ENCODE results near the gene FAM193A.

- TF ChIP-seq, protein P1, sequence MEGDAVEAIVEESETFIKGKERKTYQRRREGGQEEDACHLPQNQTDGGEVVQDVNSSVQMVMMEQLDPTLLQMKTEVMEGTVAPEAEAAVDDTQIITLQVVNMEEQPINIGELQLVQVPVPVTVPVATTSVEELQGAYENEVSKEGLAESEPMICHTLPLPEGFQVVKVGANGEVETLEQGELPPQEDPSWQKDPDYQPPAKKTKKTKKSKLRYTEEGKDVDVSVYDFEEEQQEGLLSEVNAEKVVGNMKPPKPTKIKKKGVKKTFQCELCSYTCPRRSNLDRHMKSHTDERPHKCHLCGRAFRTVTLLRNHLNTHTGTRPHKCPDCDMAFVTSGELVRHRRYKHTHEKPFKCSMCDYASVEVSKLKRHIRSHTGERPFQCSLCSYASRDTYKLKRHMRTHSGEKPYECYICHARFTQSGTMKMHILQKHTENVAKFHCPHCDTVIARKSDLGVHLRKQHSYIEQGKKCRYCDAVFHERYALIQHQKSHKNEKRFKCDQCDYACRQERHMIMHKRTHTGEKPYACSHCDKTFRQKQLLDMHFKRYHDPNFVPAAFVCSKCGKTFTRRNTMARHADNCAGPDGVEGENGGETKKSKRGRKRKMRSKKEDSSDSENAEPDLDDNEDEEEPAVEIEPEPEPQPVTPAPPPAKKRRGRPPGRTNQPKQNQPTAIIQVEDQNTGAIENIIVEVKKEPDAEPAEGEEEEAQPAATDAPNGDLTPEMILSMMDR (IDR thresholded peaks at IDR 0.05; ENCODE audit: low read length): no peak
- no peak for TF ChIP-seq EZH2 (IDR thresholded peaks at IDR 0.05; ENCODE audit: borderline replicate concordance, low read length)
These were observed 35.6 kb downstream of the FAM193A start for GRCh38 chr4:2572076-2572475.

Data from OCI-LY1 (cell line).